Fibroblast of mammary gland (primary cell): ENCODE data around the gene APC2.

Experiments used
- DNase-seq: peaks from one replicate; pipeline ENCODE4 v3.0.0-alpha.2; 2010; ENCODE audit warnings: low read depth
- H3K4me3 ChIP-seq: 2 replicates; pipeline ENCODE4 v1.5.1; 2011; ENCODE audit warnings: low read depth, mild to moderate bottlenecking, low read length, moderate library complexity; ENCODE audit not compliant: control insufficient read depth
- TF ChIP-seq, protein P1 (sequence below): conservative IDR thresholded peaks from 2 replicates; pipeline ENCODE4 v1.5.1; 2011; ENCODE audit warnings: low read depth, low read length, inconsistent platforms; ENCODE audit not compliant: control insufficient read depth, insufficient read depth

Gene APC2

DNA sequence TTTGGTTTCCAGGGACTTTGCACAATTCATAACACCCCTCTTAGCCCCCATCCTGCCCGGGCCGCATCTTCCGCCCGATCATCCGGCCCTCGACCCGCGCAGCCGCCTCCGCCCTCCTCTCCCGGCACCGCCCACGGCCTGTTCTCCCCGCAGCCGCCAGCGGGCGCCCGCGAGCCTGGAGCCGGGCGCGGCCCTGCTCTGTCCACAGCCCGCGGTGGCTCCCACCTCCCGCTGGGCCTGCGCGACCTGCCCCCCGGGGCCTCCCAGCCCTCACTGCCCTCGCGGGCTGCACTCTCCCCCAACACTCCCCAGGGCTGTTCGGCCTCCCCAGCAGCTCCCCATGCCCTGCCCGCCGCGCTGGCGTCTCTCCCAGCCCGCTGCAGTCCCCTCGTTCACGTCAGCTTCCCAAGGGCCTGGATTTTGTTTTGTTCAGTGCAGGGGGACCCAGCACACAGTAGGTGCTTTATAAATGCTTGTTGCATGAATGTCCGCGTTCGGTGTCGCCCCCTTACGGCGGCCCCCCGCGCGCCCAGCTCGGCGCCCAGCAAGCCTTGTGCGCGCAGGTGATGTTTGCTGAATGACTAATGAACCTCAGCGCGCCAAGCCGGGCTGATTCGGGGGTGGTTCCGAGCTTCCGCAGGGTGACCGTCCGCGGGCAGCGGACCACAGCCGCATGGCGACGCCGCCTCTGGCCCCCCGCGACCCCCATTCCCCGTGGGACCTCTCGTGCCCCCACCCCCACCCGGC is 4.6 kb upstream of the APC2 start:
- peak overlapping the region; percentile 20 for H3K4me3 ChIP-seq
- TF ChIP-seq, protein P1, sequence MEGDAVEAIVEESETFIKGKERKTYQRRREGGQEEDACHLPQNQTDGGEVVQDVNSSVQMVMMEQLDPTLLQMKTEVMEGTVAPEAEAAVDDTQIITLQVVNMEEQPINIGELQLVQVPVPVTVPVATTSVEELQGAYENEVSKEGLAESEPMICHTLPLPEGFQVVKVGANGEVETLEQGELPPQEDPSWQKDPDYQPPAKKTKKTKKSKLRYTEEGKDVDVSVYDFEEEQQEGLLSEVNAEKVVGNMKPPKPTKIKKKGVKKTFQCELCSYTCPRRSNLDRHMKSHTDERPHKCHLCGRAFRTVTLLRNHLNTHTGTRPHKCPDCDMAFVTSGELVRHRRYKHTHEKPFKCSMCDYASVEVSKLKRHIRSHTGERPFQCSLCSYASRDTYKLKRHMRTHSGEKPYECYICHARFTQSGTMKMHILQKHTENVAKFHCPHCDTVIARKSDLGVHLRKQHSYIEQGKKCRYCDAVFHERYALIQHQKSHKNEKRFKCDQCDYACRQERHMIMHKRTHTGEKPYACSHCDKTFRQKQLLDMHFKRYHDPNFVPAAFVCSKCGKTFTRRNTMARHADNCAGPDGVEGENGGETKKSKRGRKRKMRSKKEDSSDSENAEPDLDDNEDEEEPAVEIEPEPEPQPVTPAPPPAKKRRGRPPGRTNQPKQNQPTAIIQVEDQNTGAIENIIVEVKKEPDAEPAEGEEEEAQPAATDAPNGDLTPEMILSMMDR: peak; percentile 34
- peak; percentile 44 for DNase-seq

DNA sequence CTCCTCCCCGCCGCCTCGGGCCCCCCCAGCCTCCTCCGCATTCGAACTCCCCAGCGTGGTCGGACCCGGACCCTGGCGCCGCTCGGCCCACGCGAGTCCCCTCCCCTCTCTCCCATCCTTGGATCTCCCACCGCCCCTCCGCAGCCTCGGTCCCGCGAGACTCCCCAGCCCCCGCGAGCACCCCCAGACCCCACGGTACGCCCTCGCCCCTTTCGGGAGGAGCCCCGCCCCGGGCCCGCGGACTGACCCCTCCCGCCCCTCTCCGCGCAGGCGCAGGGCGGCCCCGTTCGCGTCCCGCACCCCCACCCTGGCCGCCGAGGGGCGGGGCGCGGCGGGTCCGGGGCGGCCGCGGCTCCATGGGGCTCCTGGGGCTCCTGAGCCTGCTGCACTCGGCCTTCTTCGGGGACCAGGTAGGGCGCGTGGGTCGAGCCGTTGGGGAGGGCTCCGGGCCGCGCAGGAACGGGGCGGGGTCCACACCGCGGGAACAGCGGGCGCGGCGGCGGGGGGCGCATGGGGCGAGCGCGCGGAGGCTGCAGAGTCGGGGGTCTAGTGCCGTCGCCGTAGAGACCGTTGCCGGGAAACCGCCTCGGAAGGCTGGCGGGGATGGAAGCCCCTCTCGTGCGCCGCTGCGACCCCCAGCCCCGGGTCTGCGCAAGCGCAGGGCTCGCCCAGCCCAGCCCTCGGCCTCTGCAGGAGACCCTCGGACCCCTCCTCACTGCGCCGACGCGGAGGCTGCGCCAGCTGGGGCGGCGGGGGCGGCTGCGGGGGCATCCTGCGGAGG is 3.8 kb upstream of the APC2 start:
- TF ChIP-seq, protein P1: no peak
- no peak for DNase-seq
- no peak overlapping the region for H3K4me3 ChIP-seq

DNA sequence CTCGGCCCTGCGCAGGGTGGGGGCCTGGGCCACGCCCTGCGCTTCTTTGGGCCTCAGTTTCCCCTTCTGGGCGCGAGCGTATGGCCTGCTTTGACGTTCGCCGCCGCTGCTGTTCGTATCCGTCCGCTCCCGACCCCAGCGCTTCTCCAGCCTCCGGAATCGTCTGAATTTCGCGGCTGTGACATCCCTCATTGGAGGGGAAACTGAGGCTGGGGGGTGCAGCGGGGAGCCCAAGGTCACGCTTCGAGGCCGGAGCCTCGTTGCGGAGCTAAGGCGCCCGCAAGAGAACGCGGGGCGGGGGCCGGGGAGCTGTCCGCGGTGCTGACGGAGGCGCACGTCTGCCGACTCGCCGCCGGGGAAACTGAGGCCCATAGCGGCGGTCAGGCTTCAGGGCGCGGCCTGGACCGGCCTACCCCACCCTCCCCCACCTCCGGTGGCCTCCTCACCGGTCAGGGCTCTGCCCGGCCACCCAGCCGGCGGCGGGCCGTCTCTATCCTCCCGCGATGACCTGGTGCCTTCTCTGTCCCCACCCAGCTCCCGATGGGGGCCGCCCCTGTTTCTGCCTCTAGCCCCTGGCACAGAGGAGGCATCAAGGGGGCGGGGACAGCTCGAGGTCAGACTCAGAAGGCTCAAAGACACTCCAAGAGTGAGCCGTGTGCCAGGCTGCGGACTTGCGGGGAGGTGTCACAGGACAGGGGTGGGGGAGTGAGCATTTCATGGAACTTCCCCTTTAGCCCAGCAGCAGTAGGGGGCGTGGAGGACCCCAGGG is 3.0 kb upstream of the APC2 start:
- H3K4me3 ChIP-seq: no peak overlapping the region
- TF ChIP-seq, protein P1: no peak
- no peak for DNase-seq

DNA sequence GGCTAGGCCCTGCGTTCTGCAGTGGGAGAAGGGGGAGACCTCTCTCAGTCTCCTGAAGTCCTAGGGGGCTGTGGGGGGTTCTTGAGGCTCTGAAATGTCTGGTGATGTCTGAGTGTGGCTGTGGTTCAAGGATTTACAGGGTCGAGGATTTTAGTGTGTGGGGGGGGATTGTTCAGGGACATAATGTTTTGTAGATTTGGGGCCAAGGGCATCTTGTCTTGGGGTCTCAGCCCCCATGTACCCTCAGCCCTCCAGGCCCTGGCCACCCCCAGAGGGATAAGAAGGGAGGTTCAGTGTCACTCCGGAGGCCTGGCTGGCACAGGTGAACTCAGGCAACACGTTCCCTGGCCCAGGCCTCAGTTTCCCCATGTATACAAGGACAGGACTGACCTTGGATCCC is 2.4 kb upstream of the APC2 start:
- TF ChIP-seq, protein P1: no peak
- H3K4me3 ChIP-seq: no peak overlapping the region
- DNase-seq: no peak

GRCh38 chr19:1447944-1448343 is 2.0 kb upstream of the APC2 start:
- TF ChIP-seq, protein P1: no peak
- H3K4me3 ChIP-seq: no peak overlapping the region
- no peak for DNase-seq

DNA sequence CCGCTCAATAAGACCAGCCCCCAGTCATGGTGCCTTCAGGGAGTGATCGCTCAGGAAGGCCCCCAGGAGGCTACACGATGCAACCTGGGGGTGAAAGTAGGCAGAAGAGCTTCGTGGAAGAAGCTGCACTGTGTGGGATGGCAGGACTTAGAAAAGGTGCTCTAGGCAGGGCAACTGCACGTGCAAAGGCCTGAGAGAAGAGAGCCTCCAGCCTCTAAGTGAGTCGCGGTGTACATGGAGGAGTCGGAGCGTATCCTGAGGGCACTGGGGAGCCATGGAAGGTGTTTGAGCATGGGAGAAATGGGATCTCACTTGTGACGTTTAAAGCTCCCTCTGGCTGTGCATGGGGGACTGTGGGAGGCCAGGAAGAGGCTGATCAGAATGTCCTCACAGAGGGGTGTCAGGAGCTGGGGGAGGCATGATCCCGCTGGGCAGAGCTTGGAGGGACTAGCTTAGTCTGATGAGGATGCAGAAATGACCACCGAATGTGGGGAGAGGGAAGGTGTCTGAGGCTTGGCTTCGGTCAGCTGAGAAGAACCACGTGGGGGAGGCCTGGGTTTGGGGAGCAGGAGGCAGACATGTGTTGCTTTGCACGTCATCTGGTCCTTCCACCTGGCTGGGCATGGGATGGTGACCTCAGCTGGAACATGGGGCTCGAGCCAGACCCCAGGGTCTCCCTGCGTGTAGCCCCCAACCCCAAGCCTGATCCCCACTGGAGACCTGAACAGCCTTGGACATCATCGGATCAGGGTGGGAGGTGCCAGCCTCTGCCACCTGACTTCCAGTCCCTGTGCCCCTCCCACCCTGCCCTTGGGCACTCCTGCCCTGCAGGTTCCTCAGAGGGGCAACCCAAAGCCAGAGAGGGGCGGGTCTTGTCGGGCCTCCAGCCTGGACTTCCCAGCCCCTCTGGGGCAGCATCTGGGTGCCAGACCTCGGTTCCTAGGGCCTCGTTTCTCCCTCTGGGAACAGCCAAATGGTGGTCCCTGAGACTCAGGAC is 1.1 kb downstream of the APC2 start:
- TF ChIP-seq, protein P1: no peak
- no peak for DNase-seq
- no peak overlapping the region for H3K4me3 ChIP-seq
